Measurements from ENCODE around the gene STON2.
A peak's percentile ranks its signal among the peaks of the same experiment; 100 is the strongest.

STON2 gene

DNA sequence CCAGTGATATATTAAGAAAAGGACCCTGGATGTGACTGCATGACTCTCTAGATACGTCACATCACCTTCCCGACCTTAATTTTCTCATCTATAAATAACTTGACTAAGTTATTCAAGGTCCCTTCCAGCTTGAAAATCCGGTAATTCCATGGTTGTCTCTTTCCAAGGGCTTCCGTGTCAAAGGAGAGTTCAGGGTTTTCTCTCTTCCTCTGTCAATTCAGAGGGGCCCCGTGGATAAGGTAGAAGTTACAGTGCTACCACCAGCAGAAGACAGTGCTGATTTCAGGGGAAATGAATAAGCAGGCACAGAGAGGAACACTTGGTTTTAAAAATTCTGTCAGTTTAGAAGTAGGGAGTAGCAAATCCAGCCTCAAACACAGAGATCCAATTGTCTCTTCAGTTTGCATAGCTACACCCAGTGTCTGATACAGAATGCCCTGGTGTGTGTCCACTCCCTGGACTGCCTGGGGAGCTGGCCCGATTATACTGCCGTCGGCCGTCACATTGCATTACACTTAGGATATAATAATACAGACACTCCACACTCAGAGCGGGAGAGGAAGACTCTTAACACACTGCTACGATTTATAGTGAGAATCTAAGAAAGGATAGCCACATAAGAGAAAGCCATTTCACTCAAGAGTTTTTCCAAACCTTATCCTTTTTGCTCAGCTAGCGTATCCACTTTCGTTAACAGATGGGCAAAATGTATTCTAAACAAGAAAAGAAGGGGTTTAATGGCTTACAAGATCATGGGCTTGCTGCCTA is 124.6 kb downstream of the STON2 start:
- Histone ChIP-seq H3K4me1 (ENCODE audit: control insufficient read depth, insufficient read depth, low read length) (no peaks in the 10 kb centered on the region), H3K9ac (ENCODE audit: low read depth, low read length) (no peak overlapping the region), H3K27ac (ENCODE audit: low read depth, low read length) (no peak overlapping the region), H3K36me3 (ENCODE audit: control insufficient read depth, insufficient read depth, low read length) (peaks cover 21% of the 10 kb centered on the region; the same call in 1 of the 2 replicates), H3K27me3 (ENCODE audit: control insufficient read depth, insufficient read depth, low read length) (no peaks in the 10 kb centered on the region), H3K9me3 (ENCODE audit: control insufficient read depth, insufficient read depth, low read length) (no peaks in the 10 kb centered on the region), H3K4me3 (ENCODE audit: low read depth, low read length) (no peak overlapping the region)

GRCh38 chr14:81273961-81274575 is 126.1 kb downstream of the STON2 start:
- Histone ChIP-seq H3K9me3 (ENCODE audit: control insufficient read depth, insufficient read depth, low read length) (no peaks in the 10 kb centered on the region), H3K27me3 (ENCODE audit: control insufficient read depth, insufficient read depth, low read length) (no peaks in the 10 kb centered on the region), H3K4me1 (ENCODE audit: control insufficient read depth, insufficient read depth, low read length) (peaks cover 3% of the 10 kb centered on the region; the same call in 1 of the 2 replicates), H3K27ac (ENCODE audit: low read depth, low read length) (no peak overlapping the region), H3K4me3 (ENCODE audit: low read depth, low read length) (no peak overlapping the region), H3K9ac (ENCODE audit: low read depth, low read length) (no peak overlapping the region), H3K36me3 (ENCODE audit: control insufficient read depth, insufficient read depth, low read length) (peaks cover 21% of the 10 kb centered on the region; the same call in 1 of the 2 replicates)

GRCh38 chr14:81273521-81273920 is 126.6 kb downstream of the STON2 start:
- peaks cover 21% of the 10 kb centered on the region; the same call in 1 of the 2 replicates for H3K36me3 ChIP-seq (ENCODE audit: control insufficient read depth, insufficient read depth, low read length)
- H3K27me3 ChIP-seq (ENCODE audit: control insufficient read depth, insufficient read depth, low read length) = no peaks in the 10 kb centered on the region

GRCh38 chr14:81272317-81272716 is 127.8 kb downstream of the STON2 start:
- H3K27me3 ChIP-seq (ENCODE audit: control insufficient read depth, insufficient read depth, low read length) = no peaks in the 10 kb centered on the region
- H3K9me3 ChIP-seq (ENCODE audit: control insufficient read depth, insufficient read depth, low read length) = no peaks in the 10 kb centered on the region
- no peak overlapping the region for H3K27ac ChIP-seq (ENCODE audit: low read depth, low read length)
- H3K4me1 ChIP-seq (ENCODE audit: control insufficient read depth, insufficient read depth, low read length) = peaks cover 3% of the 10 kb centered on the region; the same call in 1 of the 2 replicates
- peaks cover 10% of the 10 kb centered on the region; the same call in 1 of the 2 replicates for H3K36me3 ChIP-seq (ENCODE audit: control insufficient read depth, insufficient read depth, low read length)
- no peak overlapping the region for H3K4me3 ChIP-seq (ENCODE audit: low read depth, low read length)
- H3K9ac ChIP-seq (ENCODE audit: low read depth, low read length) = no peak overlapping the region

More at GRCh38 chr14:81273521-81273920, 126.6 kb downstream of the STON2 start:
- Histone ChIP-seq H3K9ac (ENCODE audit: low read depth, low read length) (no peak overlapping the region), H3K27ac (ENCODE audit: low read depth, low read length) (no peak overlapping the region), H3K4me3 (ENCODE audit: low read depth, low read length) (no peak overlapping the region), H3K9me3 (ENCODE audit: control insufficient read depth, insufficient read depth, low read length) (no peaks in the 10 kb centered on the region), H3K4me1 (ENCODE audit: control insufficient read depth, insufficient read depth, low read length) (peaks cover 3% of the 10 kb centered on the region; the same call in 1 of the 2 replicates)

- peaks cover 3% of the 10 kb centered on the region; the same call in 1 of the 2 replicates for H3K4me1 ChIP-seq (ENCODE audit: control insufficient read depth, insufficient read depth, low read length)
- H3K9ac ChIP-seq (ENCODE audit: low read depth, low read length) = no peak overlapping the region
- H3K4me3 ChIP-seq (ENCODE audit: low read depth, low read length) = no peak overlapping the region
- no peaks in the 10 kb centered on the region; the same call in 1 of the 2 replicates for H3K36me3 ChIP-seq (ENCODE audit: control insufficient read depth, insufficient read depth, low read length)
- no peaks in the 10 kb centered on the region for H3K27me3 ChIP-seq (ENCODE audit: control insufficient read depth, insufficient read depth, low read length)
- H3K9me3 ChIP-seq (ENCODE audit: control insufficient read depth, insufficient read depth, low read length) = no peaks in the 10 kb centered on the region
- no peak overlapping the region for H3K27ac ChIP-seq (ENCODE audit: low read depth, low read length)
These were observed 130.1 kb downstream of the STON2 start for GRCh38 chr14:81269979-81270375.

GRCh38 chr14:81269100-81269978 is 130.8 kb downstream of the STON2 start:
- H3K9me3 ChIP-seq (ENCODE audit: control insufficient read depth, insufficient read depth, low read length) = no peaks in the 10 kb centered on the region
- no peak overlapping the region for H3K9ac ChIP-seq (ENCODE audit: low read depth, low read length)
- no peaks in the 10 kb centered on the region for H3K27me3 ChIP-seq (ENCODE audit: control insufficient read depth, insufficient read depth, low read length)
- peaks cover 3% of the 10 kb centered on the region; the same call in 1 of the 2 replicates for H3K4me1 ChIP-seq (ENCODE audit: control insufficient read depth, insufficient read depth, low read length)
- no peaks in the 10 kb centered on the region; the same call in 1 of the 2 replicates for H3K36me3 ChIP-seq (ENCODE audit: control insufficient read depth, insufficient read depth, low read length)
- no peak overlapping the region for H3K27ac ChIP-seq (ENCODE audit: low read depth, low read length)
- H3K4me3 ChIP-seq (ENCODE audit: low read depth, low read length) = no peak overlapping the region

- Histone ChIP-seq H3K27me3 (ENCODE audit: control insufficient read depth, insufficient read depth, low read length) (no peaks in the 10 kb centered on the region), H3K9ac (ENCODE audit: low read depth, low read length) (no peak overlapping the region), H3K4me1 (ENCODE audit: control insufficient read depth, insufficient read depth, low read length) (peaks cover 11% of the 10 kb centered on the region), H3K9me3 (ENCODE audit: control insufficient read depth, insufficient read depth, low read length) (no peaks in the 10 kb centered on the region), H3K4me3 (ENCODE audit: low read depth, low read length) (no peak overlapping the region), H3K36me3 (ENCODE audit: control insufficient read depth, insufficient read depth, low read length) (no peaks in the 10 kb centered on the region; the same call in 1 of the 2 replicates), H3K27ac (ENCODE audit: low read depth, low read length) (peak overlapping the region; percentile 53)
These were observed 132.1 kb downstream of the STON2 start for GRCh38 chr14:81268016-81268416.

DNA sequence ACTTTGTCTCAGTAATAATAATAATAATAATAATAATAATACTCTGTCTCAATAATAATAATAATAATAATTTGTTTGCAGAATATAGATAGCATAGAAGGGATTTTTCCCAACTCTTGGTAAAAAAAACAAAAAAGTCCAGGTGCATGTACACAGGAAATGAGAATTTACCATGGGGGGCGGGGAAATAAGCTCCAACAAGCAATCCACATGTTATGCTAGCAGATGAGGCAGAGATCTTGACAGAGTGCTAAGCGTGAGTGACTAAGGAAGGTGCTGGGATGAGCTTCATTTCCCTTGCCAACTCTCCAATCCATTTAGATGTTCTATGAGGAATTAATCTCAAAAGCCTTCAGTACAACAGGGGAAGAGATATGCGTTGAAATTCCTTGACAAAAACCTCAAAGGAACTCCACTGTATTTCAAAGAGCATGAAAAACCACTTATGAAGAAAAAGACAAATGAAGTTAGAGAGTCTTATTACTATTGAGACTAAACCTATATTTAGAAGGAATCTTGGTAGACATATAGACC is 134.4 kb downstream of the STON2 start:
- no peak overlapping the region for H3K27ac ChIP-seq (ENCODE audit: low read depth, low read length)
- no peak overlapping the region for H3K4me3 ChIP-seq (ENCODE audit: low read depth, low read length)
- no peaks in the 10 kb centered on the region for H3K9me3 ChIP-seq (ENCODE audit: control insufficient read depth, insufficient read depth, low read length)
- H3K36me3 ChIP-seq (ENCODE audit: control insufficient read depth, insufficient read depth, low read length) = no peaks in the 10 kb centered on the region; the same call in 1 of the 2 replicates
- H3K4me1 ChIP-seq (ENCODE audit: control insufficient read depth, insufficient read depth, low read length) = peaks cover 21% of the 10 kb centered on the region
- H3K27me3 ChIP-seq (ENCODE audit: control insufficient read depth, insufficient read depth, low read length) = no peaks in the 10 kb centered on the region
- H3K9ac ChIP-seq (ENCODE audit: low read depth, low read length) = no peak overlapping the region

DNA sequence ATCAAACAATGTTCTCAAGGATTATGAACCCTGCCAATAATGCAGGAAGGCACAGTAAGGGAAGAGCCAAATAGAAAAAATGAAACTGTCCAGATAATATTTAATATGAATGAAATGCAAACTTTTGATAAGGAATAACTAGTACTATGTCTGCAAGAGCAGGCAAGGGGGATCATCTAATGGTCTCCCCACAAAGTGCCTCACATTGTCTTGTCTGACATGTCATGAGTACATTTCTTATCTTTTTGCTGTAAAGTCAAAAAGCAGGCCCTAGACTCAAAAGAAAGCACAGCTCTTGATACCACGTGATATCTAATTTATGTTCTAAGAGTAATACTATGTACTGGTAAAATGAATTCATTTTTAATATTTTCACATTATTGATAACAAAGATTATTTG is 135.5 kb downstream of the STON2 start:
- Histone ChIP-seq H3K4me1 (ENCODE audit: control insufficient read depth, insufficient read depth, low read length) (peaks cover 21% of the 10 kb centered on the region), H3K36me3 (ENCODE audit: control insufficient read depth, insufficient read depth, low read length) (no peaks in the 10 kb centered on the region), H3K9me3 (ENCODE audit: control insufficient read depth, insufficient read depth, low read length) (no peaks in the 10 kb centered on the region), H3K4me3 (ENCODE audit: low read depth, low read length) (no peak overlapping the region), H3K9ac (ENCODE audit: low read depth, low read length) (no peak overlapping the region), H3K27me3 (ENCODE audit: control insufficient read depth, insufficient read depth, low read length) (no peaks in the 10 kb centered on the region), H3K27ac (ENCODE audit: low read depth, low read length) (no peak overlapping the region)

DNA sequence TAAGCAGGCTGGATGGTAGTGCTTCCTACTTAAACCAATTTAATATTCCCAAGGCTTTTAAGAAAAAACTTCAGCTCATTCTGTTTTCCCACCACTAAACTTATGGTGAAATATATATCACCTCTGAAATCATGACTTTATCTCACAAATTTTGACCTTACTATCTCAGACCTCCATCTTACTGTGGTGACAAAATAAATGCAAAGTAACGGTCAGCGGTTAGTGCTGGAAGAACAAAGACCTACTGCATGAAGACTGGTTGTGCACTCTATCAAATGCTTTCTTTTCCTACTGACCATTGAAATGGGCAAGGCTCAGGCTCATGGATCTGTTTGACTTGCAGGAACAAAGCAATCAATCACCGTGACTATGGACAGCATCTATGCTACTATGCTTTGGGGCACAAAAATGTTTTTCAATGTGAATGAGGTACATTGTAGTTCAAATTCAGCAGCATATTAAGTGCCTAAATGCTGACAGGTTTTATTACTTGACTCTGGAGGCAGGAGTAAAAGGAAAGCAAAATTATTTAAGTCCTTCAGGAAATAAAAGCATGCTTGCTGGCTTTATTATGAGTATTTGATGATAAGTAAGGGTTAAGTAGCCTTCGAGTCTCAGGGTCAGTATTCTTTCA is 136.2 kb downstream of the STON2 start:
- H3K9ac ChIP-seq (ENCODE audit: low read depth, low read length) = no peak overlapping the region
- H3K27me3 ChIP-seq (ENCODE audit: control insufficient read depth, insufficient read depth, low read length) = no peaks in the 10 kb centered on the region

More for the DNA sequence above, 136.2 kb downstream of the STON2 start:
- Histone ChIP-seq H3K4me1 (ENCODE audit: control insufficient read depth, insufficient read depth, low read length) (peaks cover 18% of the 10 kb centered on the region), H3K36me3 (ENCODE audit: control insufficient read depth, insufficient read depth, low read length) (no peaks in the 10 kb centered on the region), H3K9me3 (ENCODE audit: control insufficient read depth, insufficient read depth, low read length) (no peaks in the 10 kb centered on the region), H3K4me3 (ENCODE audit: low read depth, low read length) (no peak overlapping the region), H3K27ac (ENCODE audit: low read depth, low read length) (no peak overlapping the region)
